Dermis microvascular lymphatic vessel endothelial cell (primary cell): ENCODE measurements around the gene KIF27. TPM values are rescaled to one million over a fixed set of nuclear protein-coding genes. Genes with fewer than 3 reads are reported as not detected.
"Not testable (repeated sequence)": the region's sequence is repeated elsewhere in the genome, so short reads cannot be mapped to it uniquely, and the experiment has no call there.

Source experiments
- DNase-seq, 2 donors: peaks; one replicate each; pipeline versions ENCODE4 v3.0.0 to v3.0.0-alpha.2; 2010; ENCODE audit warnings: low read depth in 2 of 2
- total RNA-seq: library from RNA; depleted of rRNA; stranded (reverse); fragments of >200 nt; gene quantifications from 2 replicates; pipeline ENCODE4 v1.2.1, GENCODE V29; 2014

KIF27 gene
- total RNA-seq, 1 donor from 2014 or later, result 1.9 TPM

DNA sequence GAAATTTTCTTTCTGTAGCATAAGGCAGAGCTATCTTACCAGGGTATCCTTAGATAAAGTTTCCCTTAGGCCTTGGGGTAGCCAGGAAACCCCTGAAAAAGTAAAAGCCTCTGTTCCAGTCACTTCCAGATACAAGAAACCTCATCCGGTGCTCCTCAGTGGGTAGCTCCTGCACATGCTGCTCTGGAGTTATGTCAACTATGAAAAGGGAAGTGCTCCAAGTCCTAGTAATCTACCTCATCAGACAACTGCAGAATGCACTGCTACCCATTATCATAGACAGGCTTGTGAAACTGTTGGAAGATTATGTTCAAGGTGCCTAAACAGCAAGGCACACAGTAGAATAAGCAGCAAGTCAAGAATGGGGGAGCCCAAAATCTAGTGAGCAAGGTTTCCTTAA, 112.0 kb downstream of the KIF27 start:
- not testable (repeated sequence) for DNase-seq

DNA sequence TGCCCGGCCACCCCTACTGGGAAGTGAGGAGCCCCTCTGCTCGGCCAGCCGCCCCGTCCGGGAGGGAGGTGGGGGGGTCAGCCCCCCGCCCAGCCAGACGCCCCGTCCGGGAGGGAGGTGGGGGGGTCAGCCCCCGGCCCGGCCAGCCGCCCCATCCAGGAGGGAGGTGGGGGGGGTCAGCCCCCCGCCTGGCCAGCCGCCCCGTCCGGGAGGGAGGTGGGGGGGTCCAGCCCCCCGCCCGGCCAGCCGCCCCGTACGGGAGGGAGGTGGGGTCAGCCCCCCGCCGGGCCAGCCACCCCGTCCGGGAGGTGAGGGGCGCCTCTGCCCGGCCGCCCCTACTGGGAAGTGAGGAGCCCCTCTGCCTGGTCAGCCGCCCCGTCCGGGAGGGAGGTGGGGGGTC, 116.8 kb downstream of the KIF27 start:
- not testable (repeated sequence) for DNase-seq

DNA sequence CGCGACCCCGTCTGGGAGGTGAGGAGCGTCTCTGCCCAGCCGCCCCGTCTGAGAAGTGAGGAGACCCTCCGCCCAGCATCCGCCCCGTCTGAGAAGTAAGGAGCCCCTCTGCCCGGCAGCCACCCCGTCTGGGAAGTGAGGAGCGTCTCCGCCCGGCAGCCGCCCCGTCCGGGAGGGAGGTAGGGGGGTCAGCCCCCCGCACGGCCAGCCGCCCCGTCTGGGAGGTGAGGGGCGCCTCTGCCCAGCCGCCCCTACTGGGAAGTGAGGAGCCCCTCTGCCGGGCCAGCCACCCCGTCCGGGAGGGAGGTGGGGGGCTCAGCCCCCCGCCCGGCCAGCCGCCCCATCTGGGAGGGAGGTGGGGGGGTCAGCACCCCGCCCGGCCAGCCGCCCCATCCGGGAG, 117.3 kb downstream of the KIF27 start:
- not testable (repeated sequence) for DNase-seq

DNA sequence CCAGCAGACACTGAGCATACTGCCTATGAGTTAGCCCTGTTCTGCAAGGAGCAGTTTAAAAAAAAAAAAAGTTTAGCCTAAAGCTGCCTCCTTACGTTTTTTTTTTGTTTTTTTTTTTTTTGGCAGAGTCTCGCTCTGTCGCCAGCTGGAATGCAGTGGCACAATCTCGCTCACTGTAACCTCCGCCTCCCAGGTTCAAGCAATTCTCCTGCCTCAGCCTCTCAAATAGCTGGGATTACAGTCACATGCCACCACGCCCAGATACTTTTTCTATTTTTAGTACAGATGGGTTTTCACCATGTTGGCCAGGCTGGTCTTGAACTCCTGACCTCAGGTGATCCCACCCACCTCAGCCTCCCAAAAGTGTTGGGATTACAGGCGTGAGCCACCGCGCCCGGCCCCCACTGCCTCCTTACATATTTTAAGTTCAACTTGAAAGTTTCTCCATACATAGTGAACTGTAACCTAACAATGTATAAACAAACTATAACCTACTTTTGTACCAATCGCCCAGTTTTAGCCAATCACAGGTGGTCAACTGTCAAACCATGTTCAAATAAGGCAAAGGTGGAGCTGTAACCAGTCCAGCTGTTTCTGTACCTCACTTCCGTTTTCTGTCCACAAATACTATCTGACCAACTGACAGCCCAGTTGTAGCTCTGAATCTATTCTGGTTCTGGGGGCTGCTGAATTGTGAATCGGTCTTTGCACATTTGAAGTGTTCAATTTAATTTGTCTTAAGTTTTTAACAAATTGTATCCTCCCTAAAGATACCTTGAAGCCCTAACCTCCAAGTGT, 120.8 kb downstream of the KIF27 start:
- DNase-seq, result no peak

DNA sequence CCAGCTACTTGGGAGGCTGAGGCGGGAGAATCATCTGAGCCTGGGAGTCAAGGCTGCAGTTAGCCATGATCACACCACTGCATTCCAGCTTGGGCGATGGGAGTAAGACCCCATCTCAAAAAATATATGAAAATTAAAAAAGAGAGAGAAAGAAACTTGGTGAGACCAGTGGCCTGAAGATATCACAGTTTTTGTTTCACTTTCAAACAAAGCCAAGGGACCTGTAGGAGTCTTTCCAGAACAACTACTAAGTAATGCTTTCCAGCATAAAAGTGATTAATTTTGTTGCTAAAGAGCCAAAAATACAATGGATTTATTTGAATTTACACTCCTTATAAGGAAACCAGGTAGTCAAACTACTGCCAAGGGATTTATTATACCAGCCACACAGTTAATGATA, 127.2 kb downstream of the KIF27 start:
- no peak for DNase-seq

DNA sequence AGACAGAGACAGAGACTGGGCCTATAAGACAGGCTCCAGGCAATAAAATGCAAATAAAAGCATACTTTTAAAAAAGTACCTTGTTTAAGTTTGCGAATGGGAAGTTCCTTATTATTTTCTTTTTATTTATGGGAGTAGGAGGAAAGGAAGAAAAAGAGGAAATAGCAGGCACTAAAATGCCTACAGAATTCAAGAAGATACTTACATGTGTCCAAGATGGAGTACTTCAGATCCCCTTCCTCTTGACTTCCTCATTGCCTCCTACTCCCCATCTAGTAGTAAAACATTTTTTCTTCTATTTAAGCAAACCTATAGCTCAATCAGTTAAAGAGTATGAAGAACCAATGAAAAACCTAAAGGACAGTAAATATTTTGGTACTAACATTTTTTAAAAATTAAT, 128.5 kb downstream of the KIF27 start:
- DNase-seq, result no peak

Other genes with a start within 250 kb of the KIF27 start
- gene UBQLN1, start 213.5 kb downstream of the KIF27 start, total RNA-seq, result 98.8 and 122 TPM in 2 replicates
- gene GKAP1, start 103.7 kb downstream of the KIF27 start, total RNA-seq, result 0.64 and 0.89 TPM in 2 replicates
- 686 and 723 TPM in 2 replicates for gene HNRNPK, start 58.8 kb upstream of the KIF27 start, total RNA-seq
- 5.5 and 6.8 TPM in 2 replicates for gene RMI1, start 59.4 kb upstream of the KIF27 start, total RNA-seq